IPS-18a (cell line): ENCODE data around the gene ANGPTL4.

Source experiments
- H3K27ac ChIP-seq: one replicate; pipeline ENCODE4 v1.5.1; 2013; ENCODE audit warnings: low read length
- H3K27me3 ChIP-seq: one replicate; pipeline ENCODE4 v1.6.1; 2013; ENCODE audit warnings: mild to moderate bottlenecking, low read length; ENCODE audit not compliant: control insufficient read depth, insufficient read depth
- H3K36me3 ChIP-seq: one replicate; pipeline ENCODE4 v1.6.1; 2013; ENCODE audit warnings: low read depth, low read length; ENCODE audit not compliant: control insufficient read depth
- H3K4me1 ChIP-seq: one replicate; pipeline ENCODE4 v1.6.1; 2013; ENCODE audit warnings: low read depth, low read length; ENCODE audit not compliant: control insufficient read depth
- H3K4me3 ChIP-seq: one replicate; pipeline ENCODE4 v1.5.1; 2013; ENCODE audit warnings: low read length
- H3K9ac ChIP-seq: one replicate; pipeline ENCODE4 v1.6.1; 2013; ENCODE audit warnings: mild to moderate bottlenecking, low read length, moderate library complexity
- H3K9me3 ChIP-seq: one replicate; pipeline ENCODE4 v1.6.1; 2013; ENCODE audit warnings: low read depth, low read length; ENCODE audit not compliant: control insufficient read depth

ANGPTL4 gene

DNA sequence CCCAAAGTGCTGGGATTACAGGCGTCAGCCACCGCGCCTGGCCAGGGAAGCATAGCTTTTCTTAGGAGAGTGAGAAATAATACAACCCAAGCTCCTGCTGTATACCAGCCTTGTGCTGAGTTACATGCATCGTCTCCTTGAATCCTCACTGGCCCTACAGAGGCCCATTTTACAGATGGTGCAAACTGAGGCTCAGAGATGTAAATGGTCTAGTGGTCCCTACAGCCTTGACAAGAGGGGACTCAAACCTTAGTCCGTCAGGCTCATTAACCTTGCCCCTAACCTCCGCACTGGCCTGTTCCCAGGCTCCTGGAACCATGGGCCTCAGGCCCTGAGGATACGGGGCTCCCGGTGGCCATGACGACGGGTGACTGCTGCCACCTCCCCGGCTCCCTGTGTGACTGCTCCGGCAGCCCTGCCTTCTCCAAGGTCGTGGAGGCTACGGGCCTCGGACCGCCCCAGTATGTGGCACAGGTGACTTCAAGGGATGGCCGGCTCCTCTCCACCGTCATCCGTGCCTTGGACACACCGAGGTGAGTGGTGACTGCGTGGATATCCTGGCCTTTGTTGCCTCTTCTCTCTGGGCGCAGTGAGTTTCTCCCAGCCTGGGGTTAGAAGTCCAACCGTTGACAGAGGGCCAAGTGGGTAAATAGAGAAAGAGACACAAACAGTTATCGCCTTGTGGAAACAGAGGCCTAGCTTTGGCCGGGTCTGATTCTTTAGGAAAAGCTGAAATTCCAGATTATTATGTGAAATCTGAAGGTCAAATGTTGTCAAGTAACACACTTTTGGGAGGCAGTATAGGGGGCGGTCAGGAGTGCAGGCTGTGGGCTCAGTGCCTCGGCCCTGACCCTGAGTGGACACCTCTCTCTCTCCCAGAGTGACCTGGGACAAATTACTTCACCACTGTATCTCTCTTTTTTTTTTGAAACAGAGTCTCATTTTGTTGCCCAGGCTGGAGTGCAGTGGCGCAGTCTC, 57.8 kb downstream of the ANGPTL4 start:
- H3K36me3 ChIP-seq: no peaks in the 10 kb centered on the region
- no peak overlapping the region for H3K27ac ChIP-seq
- H3K27me3 ChIP-seq: no peaks in the 10 kb centered on the region
- H3K4me3 ChIP-seq: no peak overlapping the region
- H3K9ac ChIP-seq: no peak overlapping the region
- no peaks in the 10 kb centered on the region for H3K4me1 ChIP-seq
- H3K9me3 ChIP-seq: no peaks in the 10 kb centered on the region

- Histone ChIP-seq H3K9me3 (no peaks in the 10 kb centered on the region), H3K9ac (no peak overlapping the region), H3K36me3 (no peaks in the 10 kb centered on the region), H3K27ac (no peak overlapping the region), H3K27me3 (no peaks in the 10 kb centered on the region), H3K4me3 (no peak overlapping the region), H3K4me1 (no peaks in the 10 kb centered on the region)
Observed at GRCh38 chr19:8423817-8424223, 59.9 kb downstream of the ANGPTL4 start.
